ENCODE measurements around the gene CFAP46.

The CFAP46 gene

DNA sequence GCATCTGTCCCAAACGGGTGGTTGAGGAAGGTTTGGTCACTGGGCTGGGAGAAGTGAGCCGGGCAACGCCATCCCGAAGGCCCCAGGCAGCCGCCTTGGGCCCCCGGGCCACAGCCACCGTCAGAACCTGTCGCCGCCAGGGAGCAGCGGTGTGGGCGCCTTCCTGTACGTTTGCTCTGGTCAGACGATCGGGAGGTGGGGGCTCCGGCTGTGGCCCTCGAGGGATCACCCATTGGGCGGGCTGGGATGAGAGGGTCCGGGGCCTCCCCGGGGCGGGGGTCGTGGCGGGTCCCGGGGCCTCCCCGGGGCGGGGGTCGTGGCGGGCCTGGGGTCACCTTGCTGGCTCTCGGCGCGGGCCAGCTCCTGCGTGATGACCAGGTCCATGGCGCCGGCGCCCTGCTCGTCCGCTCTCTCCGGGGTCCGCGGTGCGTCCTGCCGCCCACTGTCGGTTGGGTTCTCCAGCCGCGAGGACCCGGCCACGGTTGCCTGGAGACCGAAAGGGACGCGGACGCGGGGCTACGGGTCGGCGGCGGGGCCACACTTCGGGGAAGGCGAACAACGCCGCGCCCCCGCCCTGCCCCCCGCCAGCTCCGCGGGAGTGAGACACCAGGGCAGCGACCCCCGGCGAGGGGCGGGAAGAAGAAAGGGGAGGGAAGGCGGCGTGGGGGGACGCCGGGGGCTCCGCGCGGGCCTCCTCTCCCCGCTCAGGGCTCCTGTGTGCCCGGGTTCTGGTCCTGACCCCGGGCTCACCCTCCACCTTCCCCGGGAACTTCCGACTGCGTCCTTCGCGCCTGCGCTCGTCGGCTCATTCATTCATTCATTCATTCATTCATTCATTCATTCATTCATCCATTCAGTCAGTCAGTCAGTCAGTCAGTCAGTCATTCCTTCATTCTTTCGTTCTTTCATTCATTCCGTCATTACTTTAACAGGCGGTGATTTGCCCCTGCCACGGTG lies at the start of gene CFAP46:
CFAP46 (minus strand) TSS at position 470 of the 957 bp plus-strand sequence; CDS start at position 384, 86 bp downstream.
- DNase-seq = peak in 1 of 2 experiments; percentile 24

DNA sequence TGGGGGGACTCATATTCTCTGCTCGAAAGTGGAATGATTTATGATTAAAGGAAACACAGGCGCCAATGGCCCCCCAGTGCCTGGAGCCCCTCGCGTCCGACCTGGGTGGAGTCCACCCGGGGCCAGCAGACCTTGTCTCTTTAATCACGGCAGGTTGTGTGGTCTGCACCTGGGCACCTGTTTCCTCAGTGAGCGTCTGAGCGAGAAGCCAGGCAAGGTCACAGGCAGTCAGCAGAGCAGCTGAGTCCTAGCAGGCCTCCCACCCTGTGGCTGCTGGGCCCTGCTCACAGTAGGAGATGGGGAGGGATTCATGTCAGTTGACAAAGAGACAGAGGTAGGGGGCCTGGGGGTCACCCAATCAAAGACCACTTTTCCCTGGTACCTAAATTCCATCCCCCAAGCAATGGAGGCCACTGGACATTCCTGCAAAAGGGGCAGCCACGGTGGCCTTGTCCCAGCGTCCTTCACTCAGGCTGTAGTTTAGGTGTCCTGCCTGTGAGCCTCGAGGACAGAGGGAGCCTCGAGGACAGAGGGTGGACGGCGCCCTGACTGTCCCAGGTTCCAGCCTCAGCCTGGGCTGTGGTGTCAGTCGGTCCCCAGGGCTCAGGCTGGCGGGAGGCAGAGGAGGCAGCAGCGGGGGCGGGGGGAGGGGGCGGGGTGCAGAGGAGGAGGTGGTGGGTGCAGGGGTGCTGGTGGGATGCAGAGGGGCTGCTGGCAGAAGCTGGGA lies 49.5 kb upstream of the CFAP46 start:
- no peak for DNase-seq

DNA sequence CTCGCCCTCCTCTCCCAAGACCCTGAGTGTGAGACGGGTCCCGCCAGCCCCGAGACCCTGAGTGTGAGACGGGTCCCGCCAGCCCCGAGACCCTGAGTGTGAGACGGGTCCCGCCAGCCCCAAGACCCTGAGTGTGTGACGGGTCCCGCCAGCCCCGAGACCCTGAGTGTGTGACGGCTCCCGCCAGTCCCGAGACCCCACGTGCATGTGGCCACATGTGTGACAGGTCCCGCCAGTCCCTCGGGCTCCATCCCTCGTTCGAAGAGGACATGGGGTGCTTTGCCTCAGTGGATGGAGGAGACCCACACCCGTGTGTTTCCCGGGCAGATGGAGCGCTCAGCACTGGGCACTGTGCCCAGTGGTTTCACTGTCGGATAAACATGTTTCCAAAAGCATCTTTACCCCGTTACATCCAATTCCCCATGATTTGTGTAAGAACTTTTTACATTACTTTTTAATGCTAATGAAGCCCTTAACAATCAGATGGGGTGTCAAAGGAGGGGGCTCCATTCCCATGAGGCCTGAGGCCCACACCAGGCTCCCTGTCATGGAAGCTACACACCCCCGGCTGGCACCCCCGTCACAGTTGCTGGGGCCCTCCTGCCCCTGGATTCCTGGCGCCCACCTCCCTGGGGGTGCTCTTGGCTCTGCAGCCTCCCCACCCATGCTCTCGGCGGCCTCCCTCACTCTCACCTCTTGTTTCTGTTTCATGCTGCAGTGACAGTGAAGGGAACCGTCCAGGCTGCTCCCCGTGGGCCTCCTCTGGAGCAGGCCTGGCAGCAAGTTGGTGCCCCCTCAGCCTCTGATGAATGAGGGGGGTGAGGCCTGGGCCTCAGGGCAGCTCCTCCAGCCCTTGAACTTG lies 48.5 kb upstream of the CFAP46 start:
- DNase-seq = no peak

DNA sequence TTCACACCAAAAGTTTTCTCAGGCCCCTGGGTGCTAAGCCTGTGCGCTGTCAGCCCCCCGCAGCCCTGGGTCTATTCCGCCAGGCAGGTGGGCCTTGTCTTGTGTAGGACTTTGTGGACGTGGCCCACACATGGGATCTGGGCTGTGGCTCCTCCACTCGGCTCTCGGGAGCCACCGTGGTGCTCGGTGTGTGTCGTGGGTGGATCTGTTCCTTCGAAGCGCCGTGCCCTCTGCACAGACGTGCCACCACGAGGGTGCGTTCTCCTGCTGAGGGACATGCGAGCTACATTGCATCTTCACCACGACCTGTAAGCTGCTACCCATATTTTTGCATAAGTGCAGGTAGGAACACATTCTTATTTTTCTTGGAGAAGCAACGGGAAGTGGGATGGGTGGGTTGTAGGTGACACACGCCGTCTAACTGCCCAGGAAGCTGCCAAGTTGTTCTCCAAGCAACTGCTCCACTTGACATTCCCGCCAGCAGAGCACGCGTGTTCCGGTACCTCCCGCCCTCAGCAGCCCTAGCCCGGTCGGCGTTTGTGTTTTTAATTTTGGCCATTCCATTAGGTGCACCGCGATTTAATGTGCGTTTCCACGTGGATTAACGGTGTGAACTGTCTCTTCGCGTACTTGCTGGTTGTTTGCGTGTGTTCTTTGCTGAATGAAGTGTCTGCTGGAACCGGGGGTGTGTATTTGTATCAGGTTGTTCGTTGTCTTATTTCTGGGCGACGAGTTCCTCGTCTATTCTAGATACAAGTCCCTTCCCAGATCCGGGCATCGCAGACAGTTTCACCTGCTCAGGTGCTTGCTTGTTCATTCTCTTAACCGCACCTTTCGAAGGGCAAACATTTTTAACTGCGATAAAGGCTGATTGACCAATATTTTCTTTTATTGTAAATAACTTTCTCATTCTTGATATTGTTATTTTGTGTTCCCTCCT lies 47.4 kb upstream of the CFAP46 start:
- DNase-seq = no peak

DNA sequence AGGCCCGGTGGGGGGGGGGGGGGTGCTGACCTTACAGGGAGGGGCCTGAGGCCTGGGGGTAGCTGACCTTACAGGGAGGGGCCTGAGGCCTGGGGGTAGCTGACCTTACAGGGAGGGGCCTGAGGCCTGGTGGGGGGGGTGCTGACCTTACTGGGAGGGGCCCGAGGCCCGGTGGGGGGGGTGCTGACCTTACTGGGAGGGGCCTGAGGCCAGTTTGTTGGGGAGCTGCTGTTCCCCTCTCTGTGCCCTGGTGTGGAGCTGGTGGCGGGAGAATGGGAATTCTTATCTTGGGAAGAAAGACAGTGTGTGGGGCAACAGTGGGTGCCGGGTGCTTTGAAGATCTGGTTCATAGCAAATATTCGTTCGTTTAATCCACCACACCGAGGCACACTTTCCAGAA lies 46.6 kb upstream of the CFAP46 start:
- no peak for DNase-seq

DNA sequence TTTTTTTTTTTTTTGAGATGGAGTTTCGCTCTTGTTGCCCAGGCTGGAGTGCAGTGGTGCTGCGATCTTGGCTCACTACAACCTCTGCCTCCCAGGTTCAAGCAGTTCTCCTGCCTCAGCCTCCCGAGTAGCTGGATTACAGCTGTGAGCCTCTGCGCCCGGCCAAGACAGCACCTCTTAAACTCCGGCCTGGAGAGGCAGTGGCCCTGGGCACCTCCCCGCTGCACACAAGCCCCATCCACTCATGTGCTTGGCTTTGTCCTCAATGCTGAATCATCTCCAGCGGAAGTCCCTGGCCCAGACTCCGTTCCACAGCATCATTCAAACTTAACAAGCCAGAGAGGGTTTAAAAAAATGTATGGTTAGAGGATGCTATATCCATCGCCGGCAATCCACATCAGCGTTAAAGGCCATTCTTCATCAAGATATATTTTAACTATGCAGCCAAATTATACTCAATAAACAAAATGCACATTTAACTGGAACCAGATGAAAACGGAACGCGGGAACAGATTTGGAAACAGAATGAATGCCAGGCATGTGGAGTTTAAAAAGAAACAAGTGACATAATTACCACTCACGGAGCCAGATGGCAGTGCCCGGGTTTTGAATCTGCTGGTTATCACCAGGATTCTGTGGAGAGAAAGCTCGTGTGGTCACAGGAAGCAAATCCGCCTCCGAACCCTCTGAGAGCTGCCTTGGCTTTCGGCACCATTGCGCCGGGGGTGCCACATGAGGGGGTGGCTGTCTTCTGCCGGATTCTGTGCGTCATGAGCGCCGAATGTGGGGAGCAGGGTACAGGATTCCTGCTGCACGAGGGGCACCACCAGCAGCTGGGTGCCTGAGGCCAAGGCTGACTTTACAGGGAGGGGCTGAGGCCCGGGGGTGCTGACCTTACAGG lies 45.6 kb upstream of the CFAP46 start:
- DNase-seq = no peak

DNA sequence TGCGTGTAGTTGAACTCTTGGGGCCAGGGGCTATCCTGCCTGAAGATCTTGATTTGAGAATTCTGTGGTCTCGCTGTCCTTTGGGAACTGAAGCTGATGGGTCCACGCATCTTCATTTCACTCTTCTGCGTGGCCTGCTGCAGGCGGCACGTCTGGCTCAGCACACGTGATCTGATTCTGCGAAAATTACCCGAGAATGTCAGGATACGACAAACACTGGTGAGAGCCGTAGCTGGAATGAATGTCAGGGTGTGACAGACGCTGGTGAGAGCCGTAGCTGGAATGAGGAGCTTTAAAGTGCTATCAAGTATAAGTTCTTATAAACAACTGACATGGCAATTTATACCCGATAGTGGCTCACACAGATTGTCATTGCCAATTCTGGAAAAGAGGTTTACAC lies 44.6 kb upstream of the CFAP46 start:
- DNase-seq = no peak

DNA sequence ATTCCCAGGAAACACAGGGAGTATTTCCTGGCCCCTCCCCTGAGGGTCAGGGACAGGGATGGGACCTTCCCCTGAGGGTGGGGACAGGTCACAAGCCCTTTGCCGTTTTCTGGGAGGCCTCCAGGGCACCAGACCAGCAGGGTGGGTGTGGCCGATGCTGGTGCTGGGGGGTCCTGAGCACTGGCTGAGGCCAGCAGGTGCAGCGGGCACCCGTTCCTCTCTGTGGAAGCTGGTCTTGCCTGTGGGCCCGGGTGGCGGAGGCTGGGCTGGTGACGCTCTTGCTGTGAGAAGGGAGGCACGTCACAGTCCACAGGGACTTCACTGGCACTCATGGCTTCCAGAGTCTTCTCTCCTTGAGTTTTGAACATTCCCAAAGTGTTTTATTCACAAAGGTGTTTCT lies 44.2 kb upstream of the CFAP46 start:
- DNase-seq = no peak

DNA sequence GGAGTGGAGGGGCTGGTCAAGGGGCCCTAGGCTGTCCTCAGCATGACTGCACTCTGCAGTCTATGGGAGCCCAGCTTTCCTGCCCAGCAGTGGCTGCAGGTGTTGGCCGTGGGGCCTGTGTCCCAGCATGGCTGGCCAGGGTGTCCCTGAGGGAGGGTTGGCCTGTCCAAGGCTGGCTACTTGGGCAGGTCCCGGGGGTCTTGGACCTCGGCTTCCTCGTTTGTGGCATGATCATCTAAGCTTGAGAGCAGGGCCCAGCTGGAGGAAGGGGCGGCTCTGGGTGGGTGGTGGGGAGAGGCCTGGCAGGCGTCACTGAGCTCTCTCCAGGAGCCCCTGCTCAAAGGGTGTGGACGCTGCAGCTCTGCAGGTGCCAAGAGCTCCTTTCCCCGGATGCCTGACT lies 43.7 kb upstream of the CFAP46 start:
- no peak for DNase-seq

DNA sequence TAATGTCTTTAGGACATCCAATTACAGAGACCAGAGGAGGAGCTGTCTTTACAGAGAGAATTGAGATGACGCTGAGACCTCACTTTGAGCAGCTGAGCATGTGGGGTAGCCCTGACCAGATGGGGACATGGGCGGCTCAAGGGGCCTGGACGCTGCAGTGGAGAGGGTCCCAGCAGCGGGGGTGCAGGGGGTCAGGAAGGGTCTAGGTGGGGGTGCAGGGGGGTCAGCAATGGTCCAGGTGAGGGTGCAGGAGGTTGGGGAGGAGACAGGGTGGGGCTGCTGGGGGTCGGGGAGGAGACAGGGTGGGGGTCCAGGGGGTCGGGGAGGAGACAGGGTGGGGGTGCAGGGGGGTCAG lies 43.2 kb upstream of the CFAP46 start:
- DNase-seq = no peak

DNA sequence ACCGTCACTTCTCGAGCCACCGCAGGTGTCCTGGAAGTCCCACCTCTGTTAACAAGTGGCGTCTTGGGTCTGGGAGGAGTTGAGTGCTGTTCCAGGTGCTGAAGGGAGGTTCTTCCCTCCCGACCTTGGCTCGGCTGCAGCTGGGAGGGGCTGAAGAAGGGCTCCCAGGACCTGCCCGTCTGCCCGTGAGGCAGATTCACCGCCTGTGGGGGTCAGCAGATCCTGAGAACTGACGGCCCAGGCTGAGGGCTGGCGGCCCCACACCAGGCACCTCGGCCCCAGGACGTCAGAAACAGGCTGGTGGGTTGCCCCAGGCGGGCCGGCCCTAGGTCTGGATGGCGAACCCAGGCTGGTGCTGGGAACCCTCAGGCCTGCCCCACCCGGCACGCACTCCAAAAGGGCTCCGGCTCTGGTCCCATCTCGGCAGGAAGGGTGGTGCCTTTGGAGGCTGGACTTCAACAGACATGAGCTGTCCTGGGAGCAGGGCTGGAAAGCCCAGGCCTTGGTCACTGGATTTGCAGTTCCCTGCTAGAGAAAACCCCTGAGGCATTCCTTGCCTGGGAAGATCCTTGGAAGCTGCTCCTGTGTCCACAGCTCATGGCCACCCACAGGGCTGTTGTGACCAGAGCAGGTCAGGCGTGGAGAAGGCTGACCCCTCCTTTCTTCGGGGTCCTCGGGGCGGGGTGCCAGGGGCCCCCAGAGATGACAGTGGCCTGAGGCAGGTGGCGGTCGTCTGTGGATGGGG lies 42.6 kb upstream of the CFAP46 start:
- DNase-seq = no peak

DNA sequence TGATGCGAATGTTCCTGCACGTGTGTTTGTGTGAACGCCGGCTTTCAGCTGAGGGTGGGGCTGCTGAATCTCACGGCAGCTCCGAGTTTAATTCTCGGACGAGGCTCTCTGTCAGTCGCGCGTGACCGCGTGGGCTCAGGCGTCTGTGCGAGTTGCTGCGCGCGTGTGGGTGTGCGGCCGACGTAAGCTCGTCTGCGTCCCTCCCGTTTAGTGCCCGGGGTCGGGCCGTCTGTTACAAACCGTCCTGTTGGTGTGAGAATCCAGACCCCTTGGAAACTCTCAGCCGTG lies 41.6 kb upstream of the CFAP46 start:
- no peak for DNase-seq

DNA sequence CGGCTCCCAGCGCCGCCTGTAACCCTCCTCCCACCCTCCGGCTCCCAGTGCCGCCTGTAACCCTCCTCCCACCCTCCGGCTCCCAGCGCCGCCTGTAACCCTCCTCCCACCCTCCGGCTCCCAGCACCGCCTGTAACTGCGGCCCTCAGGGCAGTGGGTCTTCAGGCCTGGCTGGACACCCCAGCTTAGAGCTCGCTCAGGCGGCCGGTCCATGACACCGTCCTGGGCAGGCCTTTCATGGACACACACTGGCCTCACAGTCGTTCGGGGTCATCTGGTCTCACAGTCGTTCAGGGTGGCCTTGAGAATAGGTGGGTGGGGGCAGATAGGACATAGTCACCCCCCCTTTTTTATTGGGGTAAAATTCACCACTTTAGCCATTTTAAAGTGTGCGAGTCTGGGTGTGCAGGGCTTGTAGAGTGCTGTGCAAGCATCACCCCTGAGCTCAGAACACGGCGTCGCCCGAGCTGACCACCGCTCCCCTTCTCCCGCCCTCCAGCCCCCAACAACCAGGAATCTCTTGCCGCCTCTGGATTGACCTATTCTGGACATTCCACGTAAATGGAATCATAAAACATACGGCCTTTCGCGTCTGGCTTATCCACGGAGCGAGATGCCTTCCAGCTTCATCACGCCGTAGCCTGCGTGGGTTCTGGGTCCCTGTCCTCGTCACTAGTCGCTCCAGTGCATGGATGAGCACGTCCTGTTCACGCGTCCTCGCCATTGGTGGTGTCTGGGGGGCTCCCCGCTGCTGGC lies 41.1 kb upstream of the CFAP46 start:
- no peak for DNase-seq

DNA sequence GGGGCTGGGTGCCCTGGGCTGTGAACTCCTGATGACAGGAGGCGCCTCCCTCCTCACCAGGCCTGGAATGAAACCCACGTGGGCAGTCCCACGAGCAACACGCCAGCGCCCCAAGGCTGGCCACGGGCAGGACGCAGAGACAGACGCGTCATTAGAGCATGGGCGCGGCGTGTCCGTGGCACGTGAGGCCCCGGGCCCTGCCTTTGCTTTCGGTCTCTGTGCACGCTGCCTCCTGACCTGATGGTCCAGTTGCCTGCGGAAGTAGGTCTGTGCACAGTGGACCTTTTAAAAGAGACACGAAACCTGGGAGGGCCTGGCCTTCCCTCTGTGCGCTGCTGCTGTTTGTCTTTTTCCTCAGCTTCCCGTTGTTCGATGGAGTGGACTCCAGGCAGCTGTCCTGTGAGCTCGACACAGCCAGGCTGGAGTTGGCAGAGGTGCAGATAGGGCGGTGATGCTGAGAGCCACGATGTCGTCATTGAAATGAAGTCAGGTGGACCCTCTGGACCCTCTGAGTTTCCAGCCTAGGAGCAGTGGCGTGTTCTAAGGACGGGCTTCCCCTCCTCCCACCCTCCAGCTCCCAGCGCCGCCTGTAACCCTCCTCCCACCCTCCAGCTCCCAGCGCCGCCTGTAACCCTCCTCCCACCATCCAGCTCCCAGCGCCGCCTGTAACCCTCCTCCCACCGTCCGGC lies 40.1 kb upstream of the CFAP46 start:
- no peak for DNase-seq

DNA sequence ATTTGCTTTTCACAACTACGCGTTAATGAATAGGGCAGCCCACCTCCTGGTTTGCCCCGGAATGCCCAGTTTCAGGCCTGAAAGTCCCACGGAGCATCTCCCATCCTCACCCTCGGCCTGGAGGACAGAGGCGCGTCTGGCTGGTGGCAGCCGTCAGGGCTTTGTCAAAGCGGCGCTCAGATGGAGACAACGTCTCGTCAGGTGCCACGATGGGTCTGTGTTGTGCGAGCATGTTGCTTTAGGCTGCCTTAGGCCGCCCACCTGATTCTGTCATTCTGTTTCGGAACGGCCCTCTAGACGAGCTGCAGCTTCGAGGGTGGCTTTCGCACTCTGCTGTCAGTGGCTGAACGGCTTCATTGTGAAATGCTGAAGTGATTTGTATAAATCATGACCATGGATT lies 39.4 kb upstream of the CFAP46 start:
- no peak for DNase-seq

DNA sequence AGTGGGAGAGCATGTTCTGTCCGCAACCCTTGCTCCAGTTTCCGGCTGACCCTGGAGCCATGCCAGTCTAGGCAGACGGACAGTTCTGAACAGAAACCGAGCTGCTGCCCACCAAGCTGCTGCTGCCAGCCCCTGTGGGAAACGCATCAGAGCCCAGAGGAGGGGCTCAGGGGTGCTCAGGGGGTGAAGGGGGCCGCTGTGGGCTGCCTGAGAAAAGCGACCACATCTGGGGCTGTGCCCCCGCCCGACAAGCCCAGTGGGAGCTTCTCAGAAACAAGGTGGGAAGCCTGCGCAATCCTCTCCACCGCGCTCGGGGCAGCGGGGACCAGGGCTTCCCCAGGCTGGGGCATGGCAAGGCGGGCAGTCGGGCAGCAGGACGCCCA lies 38.8 kb upstream of the CFAP46 start:
- DNase-seq = no peak

DNA sequence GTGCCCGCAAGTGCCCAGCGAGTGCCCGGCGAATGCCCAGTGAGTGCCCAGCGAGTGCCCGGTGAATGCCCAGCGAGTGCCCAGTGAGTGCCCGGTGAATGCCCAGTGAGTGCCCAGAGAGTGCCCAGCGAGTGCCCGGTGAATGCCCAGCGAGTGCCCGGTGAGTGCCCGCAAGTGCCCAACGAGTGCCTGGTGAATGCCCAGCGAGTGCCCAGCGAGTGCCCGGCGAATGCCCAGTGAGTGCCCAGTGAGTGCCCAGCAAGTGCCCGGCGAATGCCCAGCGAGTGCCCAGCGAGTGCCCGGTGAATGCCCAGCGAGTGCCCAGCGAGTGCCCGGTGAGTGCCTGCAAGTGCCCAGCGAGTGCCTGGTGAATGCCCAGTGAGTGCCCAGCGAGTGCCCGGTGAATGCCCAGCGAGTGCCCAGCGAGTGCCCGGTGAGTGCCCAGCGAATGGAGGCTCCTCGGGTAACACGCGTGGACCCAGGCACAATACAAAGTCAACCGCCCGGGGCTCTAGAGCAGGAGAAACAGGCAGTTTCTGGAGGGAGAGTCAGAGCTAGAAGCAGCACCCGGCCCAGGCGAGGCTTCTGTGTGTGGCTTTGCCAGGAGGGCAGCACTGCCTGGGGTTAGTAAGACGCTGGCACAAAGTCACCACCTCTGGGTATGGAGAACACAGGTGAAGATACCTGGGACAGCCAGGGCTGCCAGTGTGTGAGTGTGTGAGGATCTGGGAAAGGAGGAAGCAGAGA lies 38.2 kb upstream of the CFAP46 start:
- DNase-seq = no peak

Data from stimulated activated CD4-positive, alpha-beta T cell treated with anti-CD3 and anti-CD28 coated beads, Interleukin-4, amount 100 ng/mL, for 4 hours (primary cell).